GM18526 (cell line): ENCODE data around the gene BANP.

ENCODE experiments used
- POLR2A ChIP-seq: IDR thresholded peaks from 3 replicates; pipeline ENCODE4 v1.6.1; 2011; ENCODE audit not compliant: insufficient read length; ENCODE audit errors: extremely low read depth

The BANP gene

DNA sequence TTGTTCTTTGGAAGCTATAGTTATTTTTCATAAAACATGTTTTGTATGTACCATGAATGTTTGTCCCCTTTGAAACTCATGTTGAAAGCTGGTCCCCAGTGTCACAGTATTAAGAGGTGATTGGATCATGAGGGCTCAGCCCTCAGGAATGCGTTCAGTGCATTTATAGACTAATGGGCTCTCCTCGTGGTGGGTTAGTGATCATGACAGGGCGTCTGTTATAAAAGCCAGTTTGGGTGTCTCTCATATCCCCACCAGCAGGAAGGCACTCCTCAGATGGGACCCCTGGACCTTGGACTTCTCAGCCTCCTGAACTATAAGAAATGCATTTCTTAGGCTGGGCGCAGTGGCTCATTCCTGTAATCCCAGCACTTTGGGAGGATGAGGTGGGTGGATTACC is 10.4 kb downstream of the BANP start:
- no peak for TF ChIP-seq POLR2A

DNA sequence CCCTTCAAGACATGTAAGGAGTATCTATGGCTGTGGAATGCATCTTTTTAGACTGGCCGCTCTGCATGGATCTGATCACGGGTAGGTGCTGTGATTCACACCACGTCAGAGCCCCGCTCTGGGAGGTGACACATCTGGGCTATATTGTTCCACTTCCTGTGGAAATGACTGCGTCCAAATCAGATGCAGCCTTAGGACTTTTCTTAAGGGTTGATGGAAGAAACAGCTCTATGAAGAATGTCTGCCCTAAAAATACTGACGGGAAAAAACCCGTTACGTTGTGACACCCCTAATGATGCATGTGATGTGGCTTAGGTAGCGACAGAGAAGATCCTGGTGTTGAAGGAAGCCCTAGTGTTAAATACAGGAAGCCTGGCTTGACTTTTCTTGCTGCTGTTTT is 12.2 kb downstream of the BANP start:
- no peak for TF ChIP-seq POLR2A

DNA sequence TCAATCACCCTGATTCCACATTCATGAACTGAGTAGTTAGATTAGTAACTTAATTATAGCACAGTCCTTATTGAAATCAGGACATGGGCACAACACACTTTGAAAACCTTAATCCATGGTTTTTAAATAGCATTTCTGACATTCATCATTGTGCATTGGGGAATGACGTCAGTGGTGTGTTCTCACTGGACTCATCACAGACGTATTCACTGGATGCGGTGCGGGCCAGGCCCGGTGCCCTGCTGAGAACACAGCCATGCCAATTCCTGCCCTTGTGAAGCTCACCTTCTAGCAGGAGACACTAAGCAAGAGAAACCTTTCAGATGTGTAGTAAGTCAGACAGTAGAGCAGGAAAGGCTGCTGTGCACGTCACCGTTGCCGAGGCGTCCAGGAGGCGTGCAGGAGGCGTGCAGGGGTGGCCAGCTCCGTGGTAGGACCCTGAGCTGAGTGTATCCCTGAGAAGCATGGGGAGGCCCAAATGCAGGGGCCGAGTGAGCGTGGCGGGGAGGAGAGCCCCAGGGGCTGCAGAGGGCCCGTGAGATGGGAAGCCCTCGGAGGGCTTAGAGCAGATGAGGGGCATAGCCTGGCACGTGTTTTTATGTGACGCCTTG is 12.9 kb downstream of the BANP start:
- TF ChIP-seq POLR2A, result no peak

DNA sequence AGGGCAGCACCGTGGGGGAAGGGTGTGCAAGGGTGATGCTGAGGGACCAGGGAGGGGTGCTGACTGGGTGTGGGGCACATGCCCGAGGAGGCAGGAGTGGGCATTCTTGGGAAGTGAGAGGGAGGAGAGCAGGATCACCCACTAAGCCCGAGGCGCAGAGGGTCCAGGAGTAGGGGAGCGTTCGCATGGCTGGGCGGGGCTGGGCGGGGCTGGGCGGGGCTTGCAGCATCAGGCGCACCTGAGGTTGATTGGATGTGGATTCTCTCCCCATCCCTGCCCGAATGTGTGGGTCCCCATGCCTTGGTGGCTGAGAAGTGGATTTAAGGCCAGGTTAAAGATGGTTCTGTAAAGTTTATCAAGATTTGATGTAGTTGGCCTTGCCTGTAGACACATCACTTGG is 14.2 kb downstream of the BANP start:
- no peak for TF ChIP-seq POLR2A

GRCh38 chr16:87966064-87966645 is 14.9 kb downstream of the BANP start:
- TF ChIP-seq POLR2A, result no peak

- no peak for TF ChIP-seq POLR2A
Observed at GRCh38 chr16:87966685-87967185, 15.5 kb downstream of the BANP start.

GRCh38 chr16:87968541-87968940 is 17.3 kb downstream of the BANP start:
- no peak for TF ChIP-seq POLR2A

DNA sequence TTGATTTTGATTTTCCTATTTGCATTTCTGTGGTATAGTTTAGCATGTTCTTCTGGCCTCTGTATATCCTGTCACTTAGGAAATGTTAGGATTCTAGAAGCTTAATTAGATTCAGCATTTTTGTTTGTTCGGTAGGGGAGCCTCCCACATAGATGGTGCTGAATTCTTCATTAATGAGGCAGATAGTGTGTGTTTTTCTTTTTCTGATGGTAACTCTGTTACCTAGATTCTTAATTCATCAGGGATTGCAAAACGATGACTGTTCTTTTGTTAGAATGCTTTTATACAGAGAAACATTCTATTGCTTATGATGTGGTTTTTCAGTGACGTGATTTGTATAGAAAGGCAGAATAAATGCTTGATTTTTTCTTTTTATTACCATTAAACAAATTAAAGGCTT is 19.0 kb downstream of the BANP start:
- no peak for TF ChIP-seq POLR2A

DNA sequence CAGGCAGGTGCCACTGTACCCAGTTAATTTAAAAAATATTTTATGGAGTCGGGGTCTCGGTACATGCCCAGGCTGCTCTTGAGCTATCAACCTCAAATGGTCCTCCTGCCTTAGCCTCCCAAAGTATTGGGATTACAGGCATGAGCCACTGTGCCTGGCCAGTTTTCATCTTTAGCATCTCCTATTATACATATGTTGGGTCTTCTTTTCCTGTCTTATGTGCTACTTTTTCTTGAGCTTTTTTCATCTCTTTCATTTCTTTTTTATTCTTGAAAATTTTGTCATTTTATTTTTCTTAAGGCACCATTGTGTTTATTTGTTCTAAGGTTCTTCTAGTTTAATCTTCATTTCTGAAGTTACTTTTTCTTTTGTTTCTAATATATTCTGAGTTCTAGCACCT is 20.7 kb downstream of the BANP start:
- no peak for TF ChIP-seq POLR2A

DNA sequence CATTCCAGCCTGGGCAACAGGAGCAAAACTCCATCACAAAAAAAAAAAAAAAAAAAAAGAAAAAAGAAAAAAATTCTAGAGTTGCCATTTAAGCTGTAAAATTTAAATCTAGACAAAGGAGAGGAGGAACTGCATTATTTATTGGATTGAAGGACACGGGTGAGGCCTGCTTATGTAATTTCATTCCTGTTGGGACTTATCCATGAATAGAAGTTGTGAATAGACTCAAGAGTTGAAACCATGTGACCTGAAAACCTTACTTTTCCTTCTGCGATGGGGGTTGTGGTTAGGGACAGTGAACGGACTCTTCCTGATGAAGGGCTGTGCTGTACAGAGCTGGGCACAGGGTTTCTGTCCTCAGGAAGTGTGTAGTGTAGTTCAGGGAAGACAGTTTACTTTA is 22.5 kb downstream of the BANP start:
- no peak for TF ChIP-seq POLR2A

DNA sequence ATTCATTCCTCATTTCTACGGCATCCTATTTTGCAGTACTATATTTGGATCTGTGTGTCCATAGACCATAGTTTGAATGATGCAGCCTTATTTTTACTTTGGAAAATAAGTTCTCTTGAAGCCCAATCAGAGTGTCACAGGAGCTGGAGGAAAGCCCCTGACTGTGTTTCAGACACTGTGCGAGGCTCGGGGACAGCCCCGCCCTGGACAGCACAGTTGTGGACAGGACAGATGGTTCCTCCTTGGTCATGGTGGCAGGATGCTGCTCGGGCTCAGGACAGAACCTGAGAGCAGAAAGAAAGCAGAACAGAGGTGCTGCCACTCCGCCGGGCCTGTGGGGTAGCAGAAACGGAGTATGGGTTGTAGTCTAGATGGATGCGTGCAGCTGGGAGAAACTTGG is 22.9 kb downstream of the BANP start:
- TF ChIP-seq POLR2A, result no peak

DNA sequence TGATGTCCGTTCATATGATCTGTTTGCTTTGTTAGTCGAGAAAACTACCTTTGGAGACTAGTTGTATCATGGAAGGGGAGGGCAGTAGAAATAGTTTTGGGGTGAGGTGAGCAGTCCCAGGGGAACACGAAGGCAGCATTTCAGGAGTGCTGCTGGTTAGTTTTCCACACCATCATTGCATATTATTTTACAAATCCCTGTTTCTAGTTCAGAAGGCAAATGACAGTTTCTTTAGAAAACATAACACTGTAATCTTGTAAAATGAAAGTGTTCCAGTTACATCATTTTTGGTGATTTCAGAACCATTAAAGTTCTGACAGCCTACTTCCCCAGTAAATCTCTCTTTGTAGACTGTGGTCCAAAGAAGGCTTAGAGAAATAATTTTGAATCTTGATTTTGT is 25.4 kb downstream of the BANP start:
- TF ChIP-seq POLR2A, result no peak

DNA sequence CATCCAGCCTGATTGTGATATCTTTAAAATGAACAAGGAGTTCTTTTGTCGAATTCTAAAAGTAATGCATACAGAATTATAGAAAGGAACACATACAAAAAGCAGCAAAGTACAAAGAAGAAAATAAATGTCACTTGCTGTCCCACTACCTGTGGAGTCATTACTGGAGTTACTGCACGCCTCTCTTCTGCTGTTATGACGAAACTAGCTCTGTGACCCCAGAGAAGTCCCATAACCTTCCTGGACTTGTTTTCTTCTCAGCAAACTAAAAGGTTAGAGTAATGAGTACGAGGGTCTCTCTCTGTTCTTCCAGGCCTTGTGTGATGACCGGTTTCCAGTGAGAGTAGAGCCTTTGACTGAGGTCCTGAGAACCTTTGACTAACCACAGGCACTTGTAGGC is 26.9 kb downstream of the BANP start:
- no peak for TF ChIP-seq POLR2A

GRCh38 chr16:87979352-87979751 is 28.1 kb downstream of the BANP start:
- TF ChIP-seq POLR2A, result no peak

GRCh38 chr16:87982581-87983041 is 31.4 kb downstream of the BANP start:
- no peak for TF ChIP-seq POLR2A

- no peak for TF ChIP-seq POLR2A
Observed at GRCh38 chr16:87984632-87985267, 33.5 kb downstream of the BANP start.
